ENCODE data around the gene RPUSD2.
"Not testable (repeated sequence)": the region's sequence is repeated elsewhere in the genome, so short reads cannot be mapped to it uniquely, and the experiment has no call there.

The RPUSD2 gene

DNA sequence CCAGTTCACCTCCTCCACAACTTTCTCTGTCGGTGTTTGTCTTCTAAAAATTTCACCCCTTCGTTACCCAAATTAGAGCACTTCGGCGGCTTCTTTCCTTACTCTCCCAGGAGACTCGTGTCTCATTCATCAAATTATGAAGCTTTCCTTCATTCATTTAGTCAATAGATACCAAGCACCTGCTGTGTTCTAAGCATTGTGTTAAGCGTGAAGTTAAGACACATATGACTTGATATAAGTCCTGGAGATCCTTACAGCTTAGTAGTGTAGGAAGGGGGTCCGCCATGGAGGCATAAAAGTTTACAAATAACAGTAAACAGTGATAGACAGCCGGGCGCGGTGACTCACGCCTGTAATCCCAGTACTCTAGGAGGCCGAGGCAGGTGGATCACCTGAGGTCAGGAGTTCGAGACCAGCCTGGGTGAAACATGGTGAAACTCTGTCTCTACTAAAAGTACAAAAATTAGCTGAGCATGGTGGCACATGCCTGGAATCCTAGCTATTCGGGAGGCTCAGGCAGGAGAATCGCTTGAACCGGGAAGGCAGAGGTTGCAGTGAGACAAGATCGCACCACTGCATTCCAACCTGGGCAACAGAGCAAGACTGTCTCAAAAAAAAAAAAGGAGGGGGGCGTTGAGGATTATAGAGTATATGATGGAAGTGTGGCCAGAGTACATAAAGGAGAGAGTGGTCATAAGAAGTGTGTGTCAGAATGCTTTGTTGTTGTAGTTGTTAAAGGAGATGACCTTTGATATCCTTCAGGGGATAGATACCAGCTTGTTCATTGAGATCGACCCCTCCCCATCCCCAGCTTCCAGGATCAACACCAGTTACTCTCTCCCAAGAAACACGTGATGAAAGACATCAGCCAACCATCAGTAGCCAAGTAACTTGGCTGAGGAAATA is 3.5 kb upstream of the RPUSD2 start:
- DNase-seq: no peak

GRCh38 chr15:40567111-40567510 is 2.0 kb upstream of the RPUSD2 start:
- no peak for DNase-seq

- DNase-seq: no peak
These were observed 6.0 kb downstream of the RPUSD2 start for GRCh38 chr15:40575113-40575512.

GRCh38 chr15:40576914-40577313 is 7.8 kb downstream of the RPUSD2 start:
- not testable (repeated sequence) for DNase-seq

DNA sequence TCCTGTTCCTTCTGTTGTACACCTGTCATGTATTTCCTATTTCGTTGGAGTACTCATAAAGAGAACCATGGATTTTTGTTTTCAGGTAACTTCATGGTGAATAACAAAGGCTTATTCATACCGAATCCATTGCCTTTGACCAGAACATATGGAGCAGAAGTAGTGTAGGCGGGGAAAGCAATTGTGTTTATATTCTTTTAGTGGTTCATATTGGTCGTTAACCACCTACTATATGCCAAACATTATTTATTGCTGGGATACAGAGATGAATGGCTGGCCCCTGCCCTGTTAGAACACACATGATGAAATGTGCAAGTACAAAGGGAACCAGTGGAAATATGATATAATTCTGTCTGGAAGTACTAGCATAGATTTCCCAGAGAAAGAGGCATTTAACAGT is 9.8 kb downstream of the RPUSD2 start:
- DNase-seq: no peak

DNA sequence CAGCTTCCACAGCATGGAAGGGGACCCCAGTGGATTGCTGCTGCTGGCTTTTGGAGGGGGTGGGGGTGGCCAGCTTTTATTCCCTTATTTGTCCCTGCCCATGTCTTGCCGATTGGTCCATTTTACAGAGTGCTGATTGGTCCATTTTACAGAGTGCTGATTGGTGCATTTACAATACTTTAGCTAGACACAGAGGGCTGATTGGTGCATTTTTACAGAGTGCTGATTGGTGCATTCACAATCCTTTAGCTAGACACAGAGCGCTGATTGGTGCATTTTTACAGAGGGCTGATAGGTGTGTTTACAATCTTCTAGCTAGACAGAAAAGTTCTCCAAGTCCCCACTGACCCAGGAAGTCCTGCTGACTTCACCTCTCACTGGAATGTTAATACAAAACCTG is 12.7 kb downstream of the RPUSD2 start:
- DNase-seq: not testable (repeated sequence)

- DNase-seq: peak; percentile 86
These were observed 13.7 kb downstream of the RPUSD2 start for GRCh38 chr15:40582726-40583246.

- DNase-seq: peak; percentile 18
These were observed 15.1 kb downstream of the RPUSD2 start for GRCh38 chr15:40584191-40584590.

- no peak for DNase-seq
These were observed 21.6 kb downstream of the RPUSD2 start for GRCh38 chr15:40590667-40591050.

DNA sequence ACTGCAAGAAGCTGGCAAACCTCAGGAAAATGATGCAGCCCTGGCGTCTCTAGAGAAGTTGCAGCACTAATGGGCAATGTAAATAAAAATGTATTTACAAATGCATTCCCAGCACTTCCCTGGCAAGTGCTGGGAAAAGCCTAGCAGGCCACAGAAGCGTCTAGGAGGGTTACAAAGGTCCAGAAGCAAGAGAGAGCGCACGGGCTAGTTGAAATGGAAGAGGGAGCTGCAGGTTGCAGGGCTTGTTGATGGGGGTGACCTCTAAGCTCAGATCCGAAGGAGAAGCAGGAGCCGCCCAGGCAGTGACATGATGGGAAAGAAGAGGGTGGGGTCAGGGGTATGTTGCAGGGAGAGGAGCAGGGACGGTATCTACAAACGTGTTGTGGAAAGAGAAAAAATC is 22.3 kb downstream of the RPUSD2 start:
- DNase-seq: no peak

DNA sequence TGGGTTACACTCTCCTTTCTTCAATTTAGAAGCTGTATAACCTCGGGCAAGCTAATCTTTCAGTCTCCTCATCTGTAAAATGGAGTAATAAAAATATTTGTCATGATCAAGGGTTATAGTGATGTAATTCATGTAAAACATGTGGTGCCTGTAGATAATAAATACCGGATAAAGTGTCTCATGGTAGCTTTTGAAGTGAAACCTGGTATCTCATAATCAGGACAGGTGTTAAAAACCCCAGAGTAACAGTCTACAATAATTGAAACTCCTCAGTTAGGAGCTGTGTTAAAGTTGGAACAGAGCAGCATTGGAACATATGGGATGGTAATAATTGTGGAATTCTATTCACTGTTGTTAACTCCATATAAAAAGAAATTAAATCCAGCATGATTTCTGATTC is 24.1 kb downstream of the RPUSD2 start:
- DNase-seq: no peak

DNA sequence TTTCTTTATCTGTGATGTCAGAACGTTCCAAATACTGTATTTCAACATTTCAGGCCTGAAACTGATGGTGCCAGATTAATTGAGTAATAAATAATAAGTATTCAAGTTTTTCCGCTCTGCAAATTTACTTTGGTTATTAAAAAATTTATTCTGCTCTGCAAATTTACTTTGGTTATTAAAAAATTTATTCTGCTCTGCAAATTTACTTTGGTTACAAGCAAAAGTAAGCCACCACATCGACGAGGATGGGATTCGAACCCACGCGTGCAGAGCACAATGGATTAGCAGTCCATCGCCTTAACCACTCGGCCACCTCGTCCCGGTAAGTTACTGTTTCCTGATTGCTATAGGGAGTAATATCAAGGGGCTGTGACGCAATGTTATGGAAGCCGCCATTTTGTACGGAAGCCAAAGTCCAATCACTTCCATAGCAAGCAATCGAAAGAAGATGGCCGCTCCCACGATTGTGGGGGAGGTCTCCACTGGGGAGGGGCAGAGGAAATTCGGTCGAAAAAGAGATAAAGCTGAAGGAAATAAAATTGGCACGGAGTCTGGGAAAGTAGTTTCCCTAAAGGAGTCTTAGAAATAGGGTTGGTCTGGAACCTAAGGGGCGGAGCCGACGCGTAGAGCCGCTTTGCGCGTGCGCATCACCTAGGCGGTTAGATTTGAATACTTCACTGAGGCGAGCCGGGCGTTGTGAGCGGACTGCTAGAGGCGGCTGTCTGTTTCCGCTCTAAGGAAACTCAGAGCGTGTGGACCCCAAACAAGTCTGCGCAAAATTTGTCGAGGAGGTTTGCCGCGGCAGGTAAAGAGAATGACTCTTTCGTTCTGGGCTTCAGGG is 24.7 kb downstream of the RPUSD2 start, which contains the start of gene KNL1:
KNL1 (plus strand) TSS at position 662 of the 841 bp plus-strand sequence. CDS start 8,683 bp downstream, outside the sequence.
- peak; percentile 92 for DNase-seq

DNA sequence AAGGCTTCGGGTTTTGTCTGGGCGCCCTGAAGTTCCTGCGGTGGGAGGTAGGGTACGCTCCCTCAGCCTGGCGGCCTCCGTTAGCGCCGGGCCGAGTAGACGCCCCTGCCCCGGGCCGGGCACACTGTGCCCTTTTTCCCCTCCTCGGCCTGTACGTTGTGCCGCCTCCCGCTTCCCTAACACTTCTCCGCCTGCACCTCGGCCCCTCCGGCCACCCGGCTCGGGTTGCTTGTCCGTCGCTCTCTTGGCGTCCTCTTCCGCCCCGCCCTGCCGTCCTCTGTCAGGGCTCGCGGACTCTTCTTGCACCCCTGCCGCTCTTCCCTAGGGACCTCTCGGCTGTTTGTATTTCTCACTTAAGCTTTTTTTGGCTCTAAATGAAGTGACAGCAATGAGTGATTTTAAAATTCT is 25.3 kb downstream of the RPUSD2 start:
- peak; percentile 36 for DNase-seq

DNA sequence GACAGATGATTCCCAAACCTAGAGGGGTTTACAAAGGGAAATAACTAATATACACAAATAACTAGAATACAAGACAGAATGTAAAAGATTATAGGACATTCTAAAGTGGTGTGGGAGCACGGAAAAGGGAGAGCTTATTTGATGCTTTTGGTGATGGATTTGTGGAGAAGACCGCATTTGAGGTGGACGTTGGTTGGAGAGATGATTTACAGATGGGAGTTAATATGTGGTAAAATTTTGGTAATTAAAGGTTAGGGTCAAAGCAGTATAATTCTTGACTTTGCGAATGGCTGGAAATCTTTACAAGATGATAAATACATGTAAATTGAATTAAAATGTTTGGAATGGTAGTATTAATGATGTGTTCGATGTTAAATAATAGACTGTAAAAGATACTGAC is 26.1 kb downstream of the RPUSD2 start:
- DNase-seq: no peak

DNA sequence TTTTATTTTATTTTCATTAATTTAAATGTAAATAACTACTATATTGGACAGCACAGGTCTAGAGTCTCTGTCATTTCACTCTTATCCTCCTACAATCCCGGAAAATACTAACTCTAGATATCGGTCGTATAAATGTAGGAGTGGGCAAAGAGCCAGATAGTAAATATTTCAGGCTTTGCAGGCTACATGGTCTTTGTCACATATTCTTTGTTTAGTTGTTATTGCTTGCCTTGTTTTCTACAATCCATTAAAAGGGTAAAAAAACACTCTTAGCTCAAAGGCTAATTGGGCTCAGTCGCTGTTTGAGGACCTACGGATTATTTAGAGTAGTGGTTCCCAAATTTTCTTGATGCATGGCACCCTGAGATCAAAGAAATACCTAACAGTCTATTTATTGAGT is 26.7 kb downstream of the RPUSD2 start:
- DNase-seq: no peak

- no peak for DNase-seq
These were observed 27.9 kb downstream of the RPUSD2 start for GRCh38 chr15:40597024-40597423.

- no peak for DNase-seq
These were observed 29.0 kb downstream of the RPUSD2 start for GRCh38 chr15:40598126-40598525.

DNA sequence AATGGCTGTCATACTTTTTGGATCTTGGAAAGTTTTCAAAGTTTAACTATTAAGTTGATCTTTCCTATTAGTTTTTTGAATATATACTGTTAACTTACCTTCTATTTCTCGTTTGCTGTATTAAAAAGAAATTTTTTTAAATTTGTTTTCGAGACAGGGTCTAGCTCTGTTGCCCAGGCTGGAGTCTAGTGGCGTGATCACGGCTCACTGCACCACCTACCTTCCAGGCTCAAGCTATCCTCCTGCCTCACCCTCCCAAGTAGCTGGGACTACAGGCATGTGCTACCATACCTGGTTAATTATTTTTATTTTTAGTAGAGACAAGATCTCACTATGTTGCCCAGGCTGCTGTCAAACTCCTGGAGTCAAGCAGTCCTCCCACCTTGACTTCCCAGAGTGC is 29.6 kb downstream of the RPUSD2 start:
- no peak for DNase-seq

GRCh38 chr15:40600956-40601355 is 31.9 kb downstream of the RPUSD2 start:
- DNase-seq: no peak

GRCh38 chr15:40603935-40604334 is 34.8 kb downstream of the RPUSD2 start:
- no peak for DNase-seq

- no peak for DNase-seq
These were observed 44.0 kb downstream of the RPUSD2 start for GRCh38 chr15:40613080-40613479.

GRCh38 chr15:40618023-40618422 is 48.9 kb downstream of the RPUSD2 start:
- no peak for DNase-seq

- DNase-seq: no peak
These were observed 49.8 kb downstream of the RPUSD2 start for GRCh38 chr15:40618906-40619305.

- no peak for DNase-seq
These were observed 54.3 kb downstream of the RPUSD2 start for GRCh38 chr15:40623361-40623760.
